K562 (cell line): ENCODE measurements around the gene DAG1. TPM values are rescaled to one million over a fixed set of nuclear protein-coding genes. Genes with fewer than 3 reads are reported as not detected.

Experiments
- ATAC-seq: fragments of 200-7000 bp; cut with Tn5 transposase; 3 replicates; pipeline ENCODE4 v1.9.1; 2020; ENCODE audit warnings: moderate library complexity
- BruUV-seq: library from RNA; stranded (reverse); fragments of 400-500 nt; replicated peaks from 2 replicates; lab custom pipeline; 2021; lab: Mats Ljungman, UMichigan
- CTCF ChIA-PET: fragments of 300-600 bp; formaldehyde crosslinking; extraction: SDS; loops from one replicate; lab custom pipeline; 2021; ENCODE audit warnings: low intra/inter-chr PET ratio; lab: Yijun Ruan, JAX
- POLR2A ChIA-PET: fragments of 300-600, 350-650 bp; sonication (Branson Sonifier 250); formaldehyde crosslinking; extraction: SDS; loops from one replicate; lab custom pipeline; 2021; ENCODE audit warnings: antibody characterized with exemption, inconsistent platforms; lab: Yijun Ruan, JAX
- DNase-seq, 4 experiments: peaks; one replicate each; pipeline versions ENCODE4 v3.0.0 to v3.0.0-alpha.2; 2011 to 2018; ENCODE audit warnings: low spot score in 3 of 4, mixed read lengths in 3 of 4; ENCODE audit errors: extremely low read depth in 1 of 4
- FAIRE-seq: peaks from 2 replicates; lab custom pipeline; 2011; peaks lifted over from hg19 to GRCh38; lab: Jason Lieb, UNC
- H2AFZ ChIP-seq: 2 replicates; pipeline ENCODE4 v1.6.0; 2011; ENCODE audit warnings: low read depth, low read length, control low read depth, inconsistent platforms
- H3K27ac ChIP-seq: fragments of 200-600 bp; 3 replicates; pipeline ENCODE4 v1.8.0; 2011; ENCODE audit warnings: low read depth, mild to moderate bottlenecking, control low read depth, inconsistent platforms, low read length, moderate library complexity, mixed read lengths; ENCODE audit errors: extremely low read depth
- H3K27me3 ChIP-seq, 2 experiments: fragments of 300-600 bp in 1 of 2; 2 replicates in 1 of 2; 3 replicates in 1 of 2; pipeline versions ENCODE4 v1.6.0 to v1.8.0; 2011; ENCODE audit warnings: inconsistent platforms in 2 of 2, low read length in 2 of 2, mild to moderate bottlenecking in 1 of 2, mixed read lengths in 1 of 2, moderate library complexity in 1 of 2; ENCODE audit not compliant: control insufficient read depth in 2 of 2, insufficient read depth in 2 of 2
- H3K36me3 ChIP-seq: fragments of 300-600 bp; 3 replicates; pipeline ENCODE4 v1.8.0; 2011; ENCODE audit warnings: mild to moderate bottlenecking, low read length, inconsistent platforms; ENCODE audit not compliant: control insufficient read depth, insufficient read depth
- H3K4me1 ChIP-seq, 2 experiments: fragments of 200-600 bp in 1 of 2; replicated peaks in 1 of 2; 2 replicates in 1 of 2; 3 replicates in 1 of 2; pipeline versions ENCODE4 v1.5.1 to v1.8.0; 2011; ENCODE audit warnings: inconsistent platforms in 2 of 2, low read length in 2 of 2, mild to moderate bottlenecking in 1 of 2, mixed read lengths in 1 of 2, moderate library complexity in 1 of 2; ENCODE audit not compliant: control insufficient read depth in 2 of 2, insufficient read depth in 2 of 2
- H3K4me2 ChIP-seq: 2 replicates; pipeline ENCODE4 v1.6.1; 2011; ENCODE audit warnings: low read length, control low read depth, inconsistent platforms, mixed read lengths; ENCODE audit not compliant: insufficient read depth
- H3K4me3 ChIP-seq: fragments of 200-600 bp; sonication (generic), shearing (Covaris generic); 2 replicates; pipeline ENCODE4 v1.5.1; 2016; ENCODE audit warnings: control low read depth, inconsistent platforms
- H3K79me2 ChIP-seq: fragments of 200-600 bp; 3 replicates; pipeline ENCODE4 v1.8.0; 2011; ENCODE audit warnings: low read length, inconsistent platforms; ENCODE audit not compliant: control insufficient read depth, insufficient read depth
- H3K9ac ChIP-seq, 2 experiments: 2 replicates each; pipeline versions ENCODE4 v1.6.0 to v1.6.1; 2011; ENCODE audit warnings: low read depth in 2 of 2, low read length in 2 of 2, control low read depth in 1 of 2, inconsistent platforms in 1 of 2, mild to moderate bottlenecking in 1 of 2, mixed read lengths in 1 of 2; ENCODE audit not compliant: insufficient read depth in 1 of 2
- H3K9me1 ChIP-seq: one replicate; pipeline ENCODE4 v1.6.0; 2011; ENCODE audit warnings: inconsistent platforms, mild to moderate bottlenecking, low read length, moderate library complexity; ENCODE audit not compliant: control insufficient read depth, insufficient read depth
- H3K9me3 ChIP-seq: replicated peaks from 2 replicates; pipeline ENCODE4 v1.5.1; 2011; ENCODE audit warnings: low read depth, low read length, inconsistent platforms; ENCODE audit not compliant: control insufficient read depth, insufficient read depth
- H4K20me1 ChIP-seq: replicated peaks from 2 replicates; pipeline ENCODE4 v1.6.1; 2011; ENCODE audit warnings: low read length, inconsistent platforms, mixed read lengths; ENCODE audit not compliant: control insufficient read depth, insufficient read depth
- BRCA1 ChIP-seq, 2 experiments: fragments of 450-650 bp in 1 of 2; sonication (generic) in 1 of 2; formaldehyde crosslinking in 1 of 2; IDR thresholded peaks; 2 replicates each; pipeline versions ENCODE4 v1.5.0 to v1.6.1; 2017 to 2020; ENCODE audit warnings: mild to moderate bottlenecking in 1 of 2, missing genetic modification reagents in 1 of 2
- BRD4 ChIP-seq: fragments of 200-600 bp; sonication (generic); IDR thresholded peaks from 2 replicates; pipeline ENCODE4 v1.6.1; 2017; ENCODE audit warnings: inconsistent platforms
- FOXJ2 ChIP-seq: fragments of 200-800 bp; sonication (Bioruptor generic); IDR thresholded peaks from 2 replicates; pipeline ENCODE4 v1.6.1; 2016; ENCODE audit warnings: missing genetic modification characterization, missing compliant biosample characterization
- HMG20B ChIP-seq: fragments of 250-450 bp; sonication (Bioruptor Pico); IDR thresholded peaks from 2 replicates; pipeline ENCODE4 v1.5.0; 2021; ENCODE audit warnings: mild to moderate bottlenecking
- PURB ChIP-seq: sonication (generic); formaldehyde crosslinking; IDR thresholded peaks from 2 replicates; pipeline ENCODE4 v1.9.0; 2021; ENCODE audit warnings: low read depth, mild to moderate bottlenecking, missing genetic modification reagents
- RERE ChIP-seq: sonication (generic); formaldehyde crosslinking; IDR thresholded peaks from 2 replicates; pipeline ENCODE4 v1.8.0; 2023; ENCODE audit warnings: missing genetic modification reagents, mild to moderate bottlenecking, borderline replicate concordance
- ZHX1 ChIP-seq: fragments of 150-350 bp; conservative IDR thresholded peaks from 2 replicates; pipeline ENCODE4 v1.6.1; 2014; ENCODE audit warnings: low read length
- WGBS: fragments of 100-300 bp; shearing (Covaris generic); methylation state at CpG from one replicate; pipeline ENCODE4 v1.1.6; 2016; ENCODE audit warnings: low coverage, mixed read lengths; ENCODE audit not compliant: insufficient coverage; ENCODE audit errors: missing lambda C conversion rate; 5-methylcytosine and 5-hydroxymethylcytosine counted together
- in situ Hi-C: fragments of 300-500 bp; cut with MboI; formaldehyde crosslinking; loops from 4 replicates; pipeline ENCODE4 v1.15.0; 2018; ENCODE audit warnings: inconsistent platforms, mixed read lengths
- intact Hi-C: fragments of 100-400 bp; cut with micrococcal nuclease; formaldehyde crosslinking; loops from 2 replicates; pipeline ENCODE4 v1.14.2; 2022
- polyA plus RNA-seq, 8 experiments: library from polyadenylated mRNA; depleted of rRNA in 4 of 8; stranded (reverse) in 5 of 8; unstranded in 3 of 8; fragments of >200 nt; fragmentation: Nextera tagmentation in 2 of 8; fragmentation: Illumina TruSeq in 1 of 8; extraction: Ambion mirVana in 2 of 8; extraction: Trizol in 1 of 8; gene quantifications; 2 replicates each; pipeline versions ENCODE4 v1.2.1 to v1.2.3, GENCODE V29; 2011 to 2014; ENCODE audit warnings: inconsistent platforms in 1 of 8, missing spikeins in 1 of 8
- total RNA-seq, 7 experiments: library from RNA; depleted of rRNA in 6 of 7; stranded (reverse); fragments of >200 nt in 6 of 7; fragmentation: Illumina TruSeq in 2 of 7; extraction: Trizol in 2 of 7; gene quantifications; 2 replicates each; pipeline versions ENCODE4 v1.2.1 to v1.2.3, GENCODE V29; 2011 to 2021; ENCODE audit warnings: low replicate concordance in 1 of 7

Gene DAG1
- total and polyA plus RNA-seq, 9 of the 15 experiments (the other 6 are each of a cell fraction or from before 2014, with no cell fraction given): 0.29 to 19.6 (median 8.2) TPM

GRCh38 chr3:49518441-49518840, 48.4 kb downstream of the DAG1 start:
- Histone ChIP-seq H3K4me1 (no peaks in the 10 kb centered on the region), H2AFZ (no peak overlapping the region), H3K27ac (no peak overlapping the region), H3K27me3 (no peaks in the 10 kb centered on the region), H3K9me3 (no peaks in the 10 kb centered on the region), H4K20me1 (no peaks in the 10 kb centered on the region), H3K9ac (no peak overlapping the region; a peak in 1 of 4 replicates), H3K4me2 (no peak overlapping the region), H3K4me3 (no peak overlapping the region), H3K79me2 (no peaks in the 10 kb centered on the region), H3K36me3 (peaks cover 37% of the 10 kb centered on the region; the same call in 2 of the 3 replicates), H3K9me1 (no peaks in the 10 kb centered on the region)
- BruUV-seq: no TSS peak
- FAIRE-seq (no peak), DNase-seq (no peak), ATAC-seq (no peak)
- intact Hi-C loops (no loop called here), in situ Hi-C loops (no loop called here)
- no peak for TF ChIP-seq BRCA1 (IDR thresholded peaks at IDR 0.05)
- no peak for TF ChIP-seq BRCA1 (CRISPR knock-in tag; IDR thresholded peaks at IDR 0.05)
- TF ChIP-seq PURB: no peak
- TF ChIP-seq HMG20B (CRISPR knock-in tag): no peak
- ChIA-PET CTCF (no interaction called here), POLR2A (interaction anchor here (1.8 kb wide), 1 partner anchor 9 kb away, joined by 9 read pairs; no protein-coding TSS in a partner anchor)
- 83% methylated on average over 5 of the region's 5 CpGs for WGBS

GRCh38 chr3:49519296-49519695, 49.2 kb downstream of the DAG1 start:
- no peak for FAIRE-seq
- WGBS: 93% methylated on average over 5 of the region's 6 CpGs
- no peak for TF ChIP-seq BRD4
- no peak for TF ChIP-seq FOXJ2
- TF ChIP-seq RERE (CRISPR knock-in tag): no peak
- no peak for TF ChIP-seq ZHX1

More at GRCh38 chr3:49519296-49519695, 49.2 kb downstream of the DAG1 start:
- BruUV-seq: no TSS peak
- H3K27me3 ChIP-seq: no peaks in the 10 kb centered on the region
- in situ Hi-C loops (no loop called here), intact Hi-C loops (no loop called here)
- no peak overlapping the region for H3K4me2 ChIP-seq
- no peak overlapping the region for H2AFZ ChIP-seq
- H3K79me2 ChIP-seq: no peaks in the 10 kb centered on the region
- peaks cover 39% of the 10 kb centered on the region; the same call in 2 of the 3 replicates for H3K36me3 ChIP-seq
- no peaks in the 10 kb centered on the region for H3K4me1 ChIP-seq
- H3K4me3 ChIP-seq: no peak overlapping the region
- no peaks in the 10 kb centered on the region for H4K20me1 ChIP-seq
- H3K9ac ChIP-seq: peak overlapping the region in 1 of 2 experiments; percentile 35; a peak in 1 of 4 replicates
- ChIA-PET CTCF (no interaction called here), POLR2A (interaction anchor here (0.6 kb wide), 1 partner anchor 38 kb away, joined by 3 read pairs; no protein-coding TSS in a partner anchor)
- no peaks in the 10 kb centered on the region for H3K9me1 ChIP-seq
- DNase-seq (no peak), ATAC-seq (no peak)
- no peaks in the 10 kb centered on the region for H3K9me3 ChIP-seq
- H3K27ac ChIP-seq: no peak overlapping the region
